22Rv1 (cell line): ENCODE data around the gene ZFP92.
"Not testable (repeated sequence)": the region's sequence is repeated elsewhere in the genome, so short reads cannot be mapped to it uniquely, and the experiment has no call there.

Source experiments
- ZFX ChIP-seq: fragments of 450-650 bp; IDR thresholded peaks from 2 replicates; pipeline ENCODE4 v1.6.1; 2017; ENCODE audit warnings: antibody characterized with exemption, borderline replicate concordance
- TF ChIP-seq, protein P1 (sequence below): fragments of 450-650 bp; IDR thresholded peaks from 2 replicates; pipeline ENCODE4 v1.5.1; 2017; ENCODE audit warnings: mild to moderate bottlenecking

GRCh38 chrX:153384973-153385372 is 26.3 kb upstream of the ZFP92 start:
- TF ChIP-seq, protein P1, sequence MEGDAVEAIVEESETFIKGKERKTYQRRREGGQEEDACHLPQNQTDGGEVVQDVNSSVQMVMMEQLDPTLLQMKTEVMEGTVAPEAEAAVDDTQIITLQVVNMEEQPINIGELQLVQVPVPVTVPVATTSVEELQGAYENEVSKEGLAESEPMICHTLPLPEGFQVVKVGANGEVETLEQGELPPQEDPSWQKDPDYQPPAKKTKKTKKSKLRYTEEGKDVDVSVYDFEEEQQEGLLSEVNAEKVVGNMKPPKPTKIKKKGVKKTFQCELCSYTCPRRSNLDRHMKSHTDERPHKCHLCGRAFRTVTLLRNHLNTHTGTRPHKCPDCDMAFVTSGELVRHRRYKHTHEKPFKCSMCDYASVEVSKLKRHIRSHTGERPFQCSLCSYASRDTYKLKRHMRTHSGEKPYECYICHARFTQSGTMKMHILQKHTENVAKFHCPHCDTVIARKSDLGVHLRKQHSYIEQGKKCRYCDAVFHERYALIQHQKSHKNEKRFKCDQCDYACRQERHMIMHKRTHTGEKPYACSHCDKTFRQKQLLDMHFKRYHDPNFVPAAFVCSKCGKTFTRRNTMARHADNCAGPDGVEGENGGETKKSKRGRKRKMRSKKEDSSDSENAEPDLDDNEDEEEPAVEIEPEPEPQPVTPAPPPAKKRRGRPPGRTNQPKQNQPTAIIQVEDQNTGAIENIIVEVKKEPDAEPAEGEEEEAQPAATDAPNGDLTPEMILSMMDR: not testable (repeated sequence)
- TF ChIP-seq ZFX: not testable (repeated sequence)
